A549 (cell line): Measurements from ENCODE around the gene GLA.

Source experiments
- CTCF ChIP-seq: fragments of >200 bp; sonication (Bioruptor Twin); formaldehyde crosslinking; IDR thresholded peaks from 3 replicates; pipeline ENCODE4 v1.5.1; 2016
- ESRRA ChIP-seq: fragments of 150-350 bp; IDR thresholded peaks from 2 replicates; pipeline ENCODE4 v1.6.1; 2014; ENCODE audit warnings: mild to moderate bottlenecking, low read length, borderline replicate concordance
- MAFK ChIP-seq: fragments of 450-650 bp; IDR thresholded peaks from 2 replicates; pipeline ENCODE4 v1.6.1; 2014; ENCODE audit not compliant: partially characterized antibody
- POLR2A ChIP-seq: IDR thresholded peaks from 2 replicates; pipeline ENCODE4 v1.6.1; 2012; ENCODE audit warnings: mild to moderate bottlenecking, low read length
- POLR2AphosphoS2 ChIP-seq: conservative IDR thresholded peaks from 2 replicates; pipeline ENCODE4 v1.6.1; 2012; ENCODE audit warnings: low read length, improper control_type of control experiment, inconsistent platforms
- TP53 ChIP-seq: fragments of 250-450 bp; sonication (Bioruptor Pico); IDR thresholded peaks from 2 replicates; pipeline ENCODE4 v1.5.0; 2021; ENCODE audit warnings: mild to moderate bottlenecking, moderate library complexity
- ZC3H11A ChIP-seq: fragments of 450-650 bp; IDR thresholded peaks from 2 replicates; pipeline ENCODE4 v1.6.1; 2014; ENCODE audit warnings: antibody characterized with exemption, mild to moderate bottlenecking

GRCh38 chrX:101450085-101450484 is 42.4 kb upstream of the GLA start:
- TF ChIP-seq MAFK = no peak
- TF ChIP-seq CTCF = no peak
- TF ChIP-seq POLR2A = no peak
- TF ChIP-seq ESRRA = no peak
- no peak for TF ChIP-seq POLR2AphosphoS2
- no peak for TF ChIP-seq TP53 (CRISPR knock-in tag)
- no peak for TF ChIP-seq ZC3H11A
